Endodermal cell (in vitro differentiated cells): ENCODE data around the gene CCDC14. TPM values are rescaled to one million over a fixed set of nuclear protein-coding genes. Genes with fewer than 3 reads are reported as not detected.

ENCODE experiments used
- DNase-seq: peaks from one replicate; pipeline ENCODE4 v3.0.0-alpha.2; 2017
- H3K27ac ChIP-seq: 2 replicates; pipeline ENCODE4 v1.5.1; 2013; ENCODE audit warnings: mild to moderate bottlenecking, low read depth, low read length, moderate library complexity
- H3K27me3 ChIP-seq: 2 replicates; pipeline ENCODE4 v1.6.1; 2013; ENCODE audit warnings: mild to moderate bottlenecking, low read length, moderate library complexity; ENCODE audit not compliant: insufficient read depth, control insufficient read depth, poor library complexity, severe bottlenecking
- H3K36me3 ChIP-seq: 2 replicates; pipeline ENCODE4 v1.7.0; 2013; ENCODE audit warnings: mild to moderate bottlenecking, low read length, moderate library complexity; ENCODE audit not compliant: control insufficient read depth, insufficient read depth
- H3K4me1 ChIP-seq: one replicate; pipeline ENCODE4 v1.7.0; 2013; ENCODE audit warnings: low read length; ENCODE audit not compliant: control insufficient read depth, insufficient read depth
- H3K4me3 ChIP-seq: 2 replicates; pipeline ENCODE4 v1.5.1; 2013; ENCODE audit warnings: mild to moderate bottlenecking, low read length, moderate library complexity
- H3K9ac ChIP-seq: 2 replicates; pipeline ENCODE4 v1.6.1; 2013; ENCODE audit warnings: mild to moderate bottlenecking, low read length, moderate library complexity; ENCODE audit not compliant: poor library complexity, severe bottlenecking; ENCODE audit errors: extremely low read depth
- H3K9me3 ChIP-seq: 2 replicates; pipeline ENCODE4 v1.6.1; 2013; ENCODE audit warnings: mild to moderate bottlenecking, low read length, moderate library complexity; ENCODE audit not compliant: control insufficient read depth
- H3K27ac Mint-ChIP-seq: 2 replicates; pipeline ENCODE4 v1.8.0; 2020; ENCODE audit warnings: mixed read lengths
- H3K27me3 Mint-ChIP-seq: 2 replicates; pipeline ENCODE4 v1.8.0; 2021; ENCODE audit warnings: mild to moderate bottlenecking, mixed read lengths; ENCODE audit not compliant: insufficient read depth
- H3K36me3 Mint-ChIP-seq: 2 replicates; pipeline ENCODE4 v1.8.0; 2020; ENCODE audit warnings: low read depth, mixed read lengths
- H3K4me1 Mint-ChIP-seq: 2 replicates; pipeline ENCODE4 v1.8.0; 2020; ENCODE audit warnings: mixed read lengths
- H3K4me3 Mint-ChIP-seq: 2 replicates; pipeline ENCODE4 v1.8.0; 2020; ENCODE audit warnings: mild to moderate bottlenecking, moderate library complexity, mixed read lengths
- H3K9me3 Mint-ChIP-seq: 2 replicates; pipeline ENCODE4 v1.8.0; 2020; ENCODE audit warnings: mild to moderate bottlenecking, mixed read lengths
- WGBS, 2 experiments: methylation state at CpG; one replicate each; pipeline versions ENCODE4 v1.1.5 to v1.1.7; 2013; ENCODE audit warnings: missing lambda C conversion rate in 2 of 2, mixed read lengths in 1 of 2; ENCODE audit not compliant: insufficient coverage in 1 of 2, insufficient read length in 1 of 2; 5-methylcytosine and 5-hydroxymethylcytosine counted together
- total RNA-seq, 2 donors: library from RNA; stranded (reverse); fragmentation: NEBNext Ultra II Directional in 1 of 2; extraction: Animal tissue kit (Norgen Biotek cat#: 25700) in 1 of 2; gene quantifications; 2 replicates in 1 of 2; 3 replicates in 1 of 2; pipeline ENCODE4 v1.2.1, GENCODE V29; 2021
- TF ChIP-seq, protein P1 (sequence below): fragments of 200-600 bp; sonication (generic); conservative IDR thresholded peaks from 2 replicates; pipeline ENCODE4 v1.5.0; 2021; ENCODE audit warnings: antibody characterized with exemption, mild to moderate bottlenecking

The CCDC14 gene
- total RNA-seq, 2 donors from 2014 or later, result 88.3 to 99.4 TPM

DNA sequence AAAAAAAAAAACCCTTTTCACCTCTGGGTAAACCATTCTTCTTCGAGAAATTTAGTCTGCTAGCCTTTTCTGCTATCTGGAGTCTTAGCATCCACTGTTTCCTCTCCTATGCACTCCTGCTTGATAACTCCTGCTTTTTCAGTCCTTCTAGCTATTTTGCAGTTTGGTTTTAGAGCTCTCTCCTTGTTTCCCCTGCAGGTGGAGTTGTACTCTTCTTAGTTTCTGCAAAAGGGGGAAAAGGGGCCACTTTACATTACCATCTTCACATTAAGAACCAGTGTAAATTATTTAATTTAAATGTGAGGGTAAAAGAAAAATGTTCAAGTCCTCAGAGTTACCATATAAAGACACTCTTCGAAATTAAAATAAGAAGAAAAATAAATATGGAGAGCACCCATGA is 53.3 kb downstream of the CCDC14 start:
- Mint-ChIP-seq H3K4me3 (no peak overlapping the region), H3K27me3 (no peaks in the 10 kb centered on the region), H3K27ac (no peak overlapping the region), H3K36me3 (no peaks in the 10 kb centered on the region), H3K4me1 (no peaks in the 10 kb centered on the region), H3K9me3 (no peaks in the 10 kb centered on the region)
- no peak overlapping the region for H3K9ac ChIP-seq
- WGBS, 2 experiments, result 67 to 87% methylated on average over 1 to 2 of the region's 2 CpGs
- no peak overlapping the region for H3K4me3 ChIP-seq
- TF ChIP-seq, protein P1, sequence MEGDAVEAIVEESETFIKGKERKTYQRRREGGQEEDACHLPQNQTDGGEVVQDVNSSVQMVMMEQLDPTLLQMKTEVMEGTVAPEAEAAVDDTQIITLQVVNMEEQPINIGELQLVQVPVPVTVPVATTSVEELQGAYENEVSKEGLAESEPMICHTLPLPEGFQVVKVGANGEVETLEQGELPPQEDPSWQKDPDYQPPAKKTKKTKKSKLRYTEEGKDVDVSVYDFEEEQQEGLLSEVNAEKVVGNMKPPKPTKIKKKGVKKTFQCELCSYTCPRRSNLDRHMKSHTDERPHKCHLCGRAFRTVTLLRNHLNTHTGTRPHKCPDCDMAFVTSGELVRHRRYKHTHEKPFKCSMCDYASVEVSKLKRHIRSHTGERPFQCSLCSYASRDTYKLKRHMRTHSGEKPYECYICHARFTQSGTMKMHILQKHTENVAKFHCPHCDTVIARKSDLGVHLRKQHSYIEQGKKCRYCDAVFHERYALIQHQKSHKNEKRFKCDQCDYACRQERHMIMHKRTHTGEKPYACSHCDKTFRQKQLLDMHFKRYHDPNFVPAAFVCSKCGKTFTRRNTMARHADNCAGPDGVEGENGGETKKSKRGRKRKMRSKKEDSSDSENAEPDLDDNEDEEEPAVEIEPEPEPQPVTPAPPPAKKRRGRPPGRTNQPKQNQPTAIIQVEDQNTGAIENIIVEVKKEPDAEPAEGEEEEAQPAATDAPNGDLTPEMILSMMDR, result peak; percentile 67
- DNase-seq, result no peak
- no peak overlapping the region for H3K27ac ChIP-seq
- H3K9me3 ChIP-seq, result no peaks in the 10 kb centered on the region
- H3K36me3 ChIP-seq, result no peaks in the 10 kb centered on the region
- no peaks in the 10 kb centered on the region for H3K27me3 ChIP-seq
- H3K4me1 ChIP-seq, result no peaks in the 10 kb centered on the region

DNA sequence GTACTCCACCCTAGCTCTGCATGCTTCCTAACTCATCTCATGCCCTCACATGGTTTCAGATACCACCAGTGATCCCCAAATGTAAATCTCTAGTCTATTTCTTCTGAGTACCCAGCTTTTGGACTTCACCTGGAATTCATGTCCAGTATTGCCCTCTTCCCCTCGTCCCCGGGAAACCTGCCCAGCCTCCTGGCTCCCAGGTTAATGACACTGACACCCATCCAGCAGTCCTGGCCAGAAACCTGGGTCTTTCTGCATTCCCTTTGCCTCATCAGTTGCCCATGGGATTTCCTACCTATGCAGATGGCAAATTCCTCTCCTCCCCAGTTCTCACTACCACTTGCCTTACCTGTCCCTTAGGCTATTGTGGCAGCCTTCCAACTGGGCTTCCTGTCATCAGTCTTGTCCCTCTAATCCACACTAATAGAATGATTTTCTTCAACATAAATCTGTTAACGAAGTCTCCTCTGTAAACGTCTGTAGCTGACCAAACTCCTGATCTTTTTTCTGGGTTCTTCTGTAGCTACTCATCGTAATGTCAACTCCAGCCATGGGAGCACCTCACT is 61.6 kb downstream of the CCDC14 start:
- H3K4me3 ChIP-seq, result no peak overlapping the region
- H3K9me3 ChIP-seq, result no peaks in the 10 kb centered on the region
- TF ChIP-seq, protein P1, result no peak
- 89 to 92% methylated on average over 5 of the region's 5 CpGs for WGBS, 2 experiments
- H3K36me3 Mint-ChIP-seq, result no peaks in the 10 kb centered on the region
- no peaks in the 10 kb centered on the region for H3K4me1 ChIP-seq
- no peaks in the 10 kb centered on the region for H3K27me3 ChIP-seq
- no peaks in the 10 kb centered on the region for H3K36me3 ChIP-seq
- H3K4me3 Mint-ChIP-seq, result no peak overlapping the region
- H3K4me1 Mint-ChIP-seq, result peaks cover 7% of the 10 kb centered on the region
- peaks cover 2% of the 10 kb centered on the region for H3K27me3 Mint-ChIP-seq
- DNase-seq, result no peak
- H3K27ac Mint-ChIP-seq, result no peak overlapping the region
- H3K27ac ChIP-seq, result no peak overlapping the region
- H3K9ac ChIP-seq, result no peak overlapping the region
- no peaks in the 10 kb centered on the region for H3K9me3 Mint-ChIP-seq

DNA sequence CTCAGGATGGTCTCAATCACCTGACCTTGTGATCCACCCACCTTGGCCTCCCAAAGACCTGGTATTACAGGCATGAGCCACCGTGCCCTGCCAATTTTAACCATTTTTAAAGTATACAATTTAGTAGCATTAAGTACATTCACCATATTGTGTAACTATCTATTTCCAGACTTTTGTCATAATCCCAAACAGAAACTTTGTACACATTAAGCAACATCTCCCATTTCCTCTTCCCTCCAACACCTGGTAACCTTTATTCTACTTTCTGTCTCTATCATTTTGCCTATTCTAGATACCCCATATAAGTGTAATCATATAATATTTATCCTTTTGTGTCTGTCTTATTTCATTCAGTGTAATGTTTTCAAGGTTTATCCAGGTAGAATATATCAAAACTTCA is 68.0 kb downstream of the CCDC14 start:
- H3K27me3 Mint-ChIP-seq, result peaks cover 2% of the 10 kb centered on the region
- peaks cover 26% of the 10 kb centered on the region for H3K9me3 ChIP-seq
- 88 to 100% methylated on average over 1 of the region's 1 CpG for WGBS, 2 experiments
- no peak overlapping the region for H3K27ac Mint-ChIP-seq
- H3K27ac ChIP-seq, result no peak overlapping the region
- H3K4me1 ChIP-seq, result no peaks in the 10 kb centered on the region
- DNase-seq, result no peak
- H3K4me3 ChIP-seq, result no peak overlapping the region
- H3K4me3 Mint-ChIP-seq, result no peak overlapping the region
- peaks cover 9% of the 10 kb centered on the region for H3K36me3 Mint-ChIP-seq
- H3K9ac ChIP-seq, result no peak overlapping the region
- no peaks in the 10 kb centered on the region for H3K36me3 ChIP-seq
- no peaks in the 10 kb centered on the region for H3K27me3 ChIP-seq
- TF ChIP-seq, protein P1, result no peak
- no peaks in the 10 kb centered on the region for H3K4me1 Mint-ChIP-seq
- peaks cover 47% of the 10 kb centered on the region for H3K9me3 Mint-ChIP-seq
